Endothelial cell of umbilical vein (primary cell): ENCODE measurements around the gene ARHGDIB. TPM values are rescaled to one million over a fixed set of nuclear protein-coding genes. Genes with fewer than 3 reads are reported as not detected.
A peak's percentile ranks its signal among the peaks of the same experiment; 100 is the strongest.

ENCODE experiments used
- BruUV-seq: library from RNA; stranded (reverse); fragments of 400-500 nt; replicated peaks from 2 replicates; lab custom pipeline; 2021; lab: Mats Ljungman, UMichigan
- CTCF ChIA-PET: fragments of 300-600, 350-600 bp; sonication (Branson Sonifier 250); formaldehyde crosslinking; loops from one replicate; lab custom pipeline; 2021; ENCODE audit warnings: antibody characterized with exemption, inconsistent platforms; lab: Charles Lee
- POLR2A ChIA-PET: fragments of 300-600, 350-600 bp; sonication (Branson Sonifier 250); formaldehyde crosslinking; loops from one replicate; lab custom pipeline; 2021; ENCODE audit warnings: antibody characterized with exemption, inconsistent platforms; lab: Charles Lee
- DNase-seq: peaks from one replicate; pipeline ENCODE4 v3.0.0-alpha.2; 2011; ENCODE audit warnings: low read depth, low spot score
- FAIRE-seq: peaks from 2 replicates; lab custom pipeline; 2011; peaks lifted over from hg19 to GRCh38; lab: Jason Lieb, UNC
- H2AFZ ChIP-seq: 2 replicates; pipeline ENCODE4 v1.6.0; 2012; ENCODE audit warnings: low read depth, low read length, control low read depth, inconsistent platforms
- H3K27ac ChIP-seq: 2 replicates; pipeline ENCODE4 v1.5.1; 2011; ENCODE audit warnings: low read depth, mild to moderate bottlenecking, control low read depth, low read length, moderate library complexity; ENCODE audit not compliant: insufficient read depth
- H3K27me3 ChIP-seq, 2 experiments: 2 replicates each; pipeline versions ENCODE4 v1.6.0 to v1.6.1; 2011; ENCODE audit warnings: low read length in 2 of 2, mixed read lengths in 1 of 2; ENCODE audit not compliant: control insufficient read depth in 2 of 2, insufficient read depth in 2 of 2
- H3K36me3 ChIP-seq, 2 experiments: 2 replicates in 1 of 2; 3 replicates in 1 of 2; pipeline ENCODE4 v1.5.1; 2011; ENCODE audit warnings: low read length in 2 of 2, mild to moderate bottlenecking in 1 of 2, moderate library complexity in 1 of 2; ENCODE audit not compliant: control insufficient read depth in 2 of 2, insufficient read depth in 2 of 2; ENCODE audit errors: extremely low read depth in 1 of 2
- H3K4me1 ChIP-seq: 3 replicates; pipeline ENCODE4 v1.5.1; 2011; ENCODE audit warnings: mild to moderate bottlenecking, low read length; ENCODE audit not compliant: control insufficient read depth, insufficient read depth; ENCODE audit errors: extremely low read depth
- H3K4me2 ChIP-seq: 2 replicates; pipeline ENCODE4 v1.6.1; 2011; ENCODE audit warnings: low read length, control low read depth, mixed read lengths; ENCODE audit not compliant: insufficient read depth
- H3K4me3 ChIP-seq, 3 experiments: fragments of 200-600 bp in 1 of 3; sonication (generic), shearing (Covaris generic) in 1 of 3; replicated peaks in 1 of 3; 2 replicates each; pipeline ENCODE4 v1.5.1; 2011 to 2016; ENCODE audit warnings: control low read depth in 3 of 3, low read length in 3 of 3, mild to moderate bottlenecking in 2 of 3, inconsistent platforms in 1 of 3, low read depth in 1 of 3, moderate library complexity in 1 of 3; ENCODE audit not compliant: insufficient read depth in 1 of 3
- H3K79me2 ChIP-seq: 2 replicates; pipeline ENCODE4 v1.6.0; 2012; ENCODE audit warnings: low read length, inconsistent platforms; ENCODE audit not compliant: control insufficient read depth, insufficient read depth
- H3K9ac ChIP-seq: replicated peaks from 2 replicates; pipeline ENCODE3; 2011; ENCODE audit warnings: low read length, control low read depth; ENCODE audit not compliant: insufficient read depth; ENCODE audit errors: extremely low read depth
- H3K9me1 ChIP-seq: replicated peaks from 3 replicates; pipeline ENCODE4 v1.6.0; 2011; ENCODE audit warnings: mild to moderate bottlenecking, low read length; ENCODE audit not compliant: control insufficient read depth, insufficient read depth; ENCODE audit errors: extremely low read depth
- H3K9me3 ChIP-seq: replicated peaks from 2 replicates; pipeline ENCODE4 v1.5.1; 2012; ENCODE audit warnings: low read length, inconsistent platforms; ENCODE audit not compliant: control insufficient read depth, insufficient read depth
- H4K20me1 ChIP-seq: replicated peaks from 2 replicates; pipeline ENCODE3; 2011; ENCODE audit warnings: mild to moderate bottlenecking, low read length; ENCODE audit not compliant: control insufficient read depth, insufficient read depth; ENCODE audit errors: extremely low read depth
- CTCF ChIP-seq, 2 donors: IDR thresholded peaks; 1 replicate in 1 of 2; 2 replicates in 1 of 2; pipeline ENCODE4 v1.5.1; 2011; ENCODE audit warnings: low read length in 2 of 2, mild to moderate bottlenecking in 2 of 2, moderate library complexity in 2 of 2, control low read depth in 1 of 2, inconsistent platforms in 1 of 2, low read depth in 1 of 2; ENCODE audit not compliant: insufficient read depth in 1 of 2; ENCODE audit errors: extremely low read depth in 1 of 2
- EZH2 ChIP-seq: IDR thresholded peaks from 2 replicates; pipeline ENCODE4 v1.6.1; 2012; ENCODE audit warnings: borderline replicate concordance, low read depth, mild to moderate bottlenecking, moderate library complexity, low read length, inconsistent platforms; ENCODE audit not compliant: severe bottlenecking
- FOS ChIP-seq: IDR thresholded peaks from 2 replicates; pipeline ENCODE4 v1.6.1; 2011; ENCODE audit warnings: mild to moderate bottlenecking, low read length, moderate library complexity, borderline replicate concordance; ENCODE audit not compliant: insufficient read depth
- MAX ChIP-seq: IDR thresholded peaks from 2 replicates; pipeline ENCODE4 v1.6.1; 2011; ENCODE audit not compliant: insufficient read depth, insufficient read length
- MYC ChIP-seq: IDR thresholded peaks from one replicate; pipeline ENCODE4 v1.6.1; 2011; ENCODE audit warnings: mild to moderate bottlenecking, low read depth, low read length
- POLR2A ChIP-seq: IDR thresholded peaks from 2 replicates; pipeline ENCODE4 v1.6.1; 2012; ENCODE audit warnings: low read depth, mild to moderate bottlenecking, control low read depth, low read length
- POLR2AphosphoS5 ChIP-seq: IDR thresholded peaks from 2 replicates; pipeline ENCODE4 v1.6.1; 2012; ENCODE audit warnings: low read depth, mild to moderate bottlenecking, control low read depth, low read length, moderate library complexity; ENCODE audit not compliant: insufficient read depth
- dilution Hi-C: fragments of 300-500 bp; cut with MboI; formaldehyde crosslinking; loops from one replicate; pipeline ENCODE4 v1.15.0; 2019; ENCODE audit warnings: low sequenced_read_pairs; ENCODE audit not compliant: extremely low pct_ligation_motif_present
- intact Hi-C: fragments of 100-400 bp; cut with micrococcal nuclease; formaldehyde crosslinking; loops from one replicate; pipeline ENCODE4 v1.10.0; 2022
- polyA plus RNA-seq, 4 experiments: library from polyadenylated mRNA; depleted of rRNA in 3 of 4; stranded (reverse) in 3 of 4; unstranded in 1 of 4; fragments of >200 nt; gene quantifications; 2 replicates each; pipeline versions ENCODE4 v1.2.1 to v1.2.3, GENCODE V29; 2011 to 2012; ENCODE audit warnings: missing spikeins in 1 of 4
- total RNA-seq: library from RNA; stranded (reverse); gene quantifications from 2 replicates; pipeline ENCODE4 v1.2.3, GENCODE V29; 2021

ARHGDIB gene
- total and polyA plus RNA-seq, 2 donors (not counting 3 experiments of a cell fraction or from before 2014, with no cell fraction given) = 483 to 1,200 TPM

DNA sequence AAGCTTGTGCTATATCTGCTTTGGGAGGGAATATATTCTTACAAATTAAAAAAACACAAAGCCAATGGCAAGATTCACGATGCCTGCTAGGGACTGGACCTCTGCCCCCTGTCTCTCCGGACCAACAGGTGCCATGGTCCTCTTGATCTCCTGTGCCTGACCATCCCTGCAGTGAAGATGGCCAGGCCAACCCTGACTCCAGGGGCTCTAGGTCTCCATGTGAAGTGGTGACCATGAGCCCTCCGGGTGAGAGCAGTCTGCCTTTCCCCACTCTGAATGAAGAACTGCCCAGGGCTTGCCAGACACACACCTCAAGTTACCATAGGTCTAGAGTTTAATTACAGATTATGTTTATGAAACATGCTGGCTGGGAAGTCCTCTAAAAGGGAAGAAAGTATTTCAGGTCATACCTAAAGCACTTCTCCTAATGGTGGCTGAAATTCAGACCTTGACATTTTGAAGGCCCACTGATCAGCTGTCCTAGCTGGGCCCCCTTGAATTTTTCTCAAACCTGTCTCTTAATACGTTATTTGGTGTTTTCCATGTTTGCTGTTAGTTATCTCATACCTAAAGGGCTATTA, 1.4 kb downstream of the ARHGDIB start:
- POLR2A ChIA-PET = interaction anchor here (1.2 kb wide), 1 partner anchor 156 kb away, joined by 3 read pairs; the partner anchor contains the start of gene C12orf60
- DNase-seq (peak; percentile 24), FAIRE-seq (no peak)
- no TSS peak for BruUV-seq
- H3K4me3 ChIP-seq = peak overlapping the region; percentile 12 to 78 (median 57)
- no peaks in the 10 kb centered on the region for H3K36me3 ChIP-seq
- dilution Hi-C loops = loop anchor here (10.0 kb wide), 1 partner anchor 125 kb away; no protein-coding TSS in a partner anchor
- H4K20me1 ChIP-seq = no peaks in the 10 kb centered on the region
- peak overlapping the region; percentile 98 for H3K4me2 ChIP-seq
- intact Hi-C loops = loop anchor here (2.0 to 10.0 kb wide), 4 partner anchors 35 to 705 kb away; partner anchors contain the start of gene ATF7IP
- H2AFZ ChIP-seq = no peak overlapping the region
- TF ChIP-seq MAX (no peak), POLR2A (peak; percentile 10)
- CTCF ChIA-PET = interaction anchor here (1.4 kb wide), 1 partner anchor 36 kb away, joined by 4 read pairs; no protein-coding TSS in a partner anchor
- peak overlapping the region; percentile 48 for H3K9ac ChIP-seq
- no peaks in the 10 kb centered on the region for H3K9me1 ChIP-seq
- no peaks in the 10 kb centered on the region for H3K9me3 ChIP-seq
- peaks cover 63% of the 10 kb centered on the region for H3K79me2 ChIP-seq
- peak overlapping the region; percentile 80 for H3K27ac ChIP-seq
- H3K27me3 ChIP-seq = no peaks in the 10 kb centered on the region
- H3K4me1 ChIP-seq = peaks cover 52% of the 10 kb centered on the region

DNA sequence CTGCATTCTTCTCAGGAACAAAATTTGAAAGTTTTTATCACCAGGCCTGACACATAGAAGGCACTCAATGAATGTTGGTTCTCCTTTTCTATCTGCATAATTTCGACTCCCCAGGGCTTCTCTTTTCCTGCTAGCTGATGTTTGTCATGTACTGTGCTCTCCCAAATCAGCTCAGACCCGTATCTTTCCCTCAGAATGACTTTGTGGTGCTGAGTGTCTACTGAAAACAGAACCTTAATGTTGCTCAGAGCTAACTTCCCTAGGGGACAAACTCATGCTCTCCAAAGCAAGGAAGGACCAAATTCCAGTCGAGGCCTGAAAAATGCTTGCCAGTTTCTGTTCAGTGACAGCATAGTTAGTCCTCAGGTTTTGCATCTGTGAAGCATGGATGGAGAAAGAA, 1.9 kb downstream of the ARHGDIB start:
- no TSS peak for BruUV-seq
- peak overlapping the region; percentile 12 for H3K9ac ChIP-seq

More for the DNA sequence above, 1.9 kb downstream of the ARHGDIB start:
- Histone ChIP-seq H4K20me1 (no peaks in the 10 kb centered on the region), H3K4me1 (peaks cover 54% of the 10 kb centered on the region), H3K4me2 (peak overlapping the region; percentile 98), H3K27ac (peak overlapping the region; percentile 80), H3K36me3 (no peaks in the 10 kb centered on the region), H2AFZ (no peak overlapping the region), H3K9me1 (no peaks in the 10 kb centered on the region), H3K79me2 (peaks cover 68% of the 10 kb centered on the region), H3K4me3 (peak overlapping the region in 2 of 3 experiments; percentile 57 to 78), H3K27me3 (no peaks in the 10 kb centered on the region), H3K9me3 (no peaks in the 10 kb centered on the region)
- TF ChIP-seq EZH2 (no peak), MYC (no peak), FOS (no peak), CTCF (IDR thresholded peaks at IDR 0.05; ENCODE audit: extremely low read depth in 1 of 2, insufficient read depth in 1 of 2, low read depth in 1 of 2, low read length in 2 of 2) (no peak), POLR2AphosphoS5 (no peak)
- dilution Hi-C loops (loop anchor here (10.0 kb wide), 1 partner anchor 125 kb away; no protein-coding TSS in a partner anchor), intact Hi-C loops (loop anchor here (5.0 to 10.0 kb wide), 2 partner anchors 592 to 705 kb away; partner anchors contain the start of gene ATF7IP)
- ChIA-PET POLR2A (no interaction called here), CTCF (interaction anchor here (1.4 kb wide), 1 partner anchor 36 kb away, joined by 4 read pairs; no protein-coding TSS in a partner anchor)
- no peak for DNase-seq
- FAIRE-seq = no peak
